H1 (cell line): ENCODE results near the gene GAPDHS. TPM values are rescaled to one million over a fixed set of nuclear protein-coding genes. Genes with fewer than 3 reads are reported as not detected.

Source experiments
- CTCF ChIA-PET: fragments of 300-600 bp; sonication (Branson Sonifier 250); formaldehyde crosslinking; loops from one replicate; lab custom pipeline; 2021; ENCODE audit not compliant: partially characterized antibody; lab: Charles Lee
- POLR2A ChIA-PET: fragments of 300-600 bp; sonication (Branson Sonifier 250); formaldehyde crosslinking; loops from one replicate; lab custom pipeline; 2021; ENCODE audit warnings: inconsistent platforms; ENCODE audit not compliant: partially characterized antibody; lab: Charles Lee
- DNase-seq, 2 experiments: peaks; one replicate each; pipeline versions ENCODE4 v3.0.0 to v3.0.0-alpha.2; 2010 to 2022; ENCODE audit warnings: low spot score in 2 of 2, low read depth in 1 of 2, mixed read lengths in 1 of 2
- FAIRE-seq: peaks from 2 replicates; lab custom pipeline; 2011; peaks lifted over from hg19 to GRCh38; lab: Jason Lieb, UNC
- H2AFZ ChIP-seq: 2 replicates; pipeline ENCODE4 v1.8.1; 2012; ENCODE audit warnings: low read length, inconsistent platforms
- H2AK5ac ChIP-seq: 2 replicates; pipeline ENCODE4 v1.6.1; 2013; ENCODE audit warnings: low read depth, low read length
- H2BK120ac ChIP-seq: replicated peaks from 2 replicates; pipeline ENCODE3; 2013; ENCODE audit warnings: low read depth, low read length, inconsistent platforms
- H2BK12ac ChIP-seq: 2 replicates; pipeline ENCODE4 v1.6.1; 2013; ENCODE audit warnings: low read depth, low read length
- H2BK15ac ChIP-seq: 2 replicates; pipeline ENCODE4 v1.6.1; 2013; ENCODE audit warnings: low read length
- H2BK20ac ChIP-seq: 2 replicates; pipeline ENCODE4 v1.6.1; 2013; ENCODE audit warnings: low read length
- H2BK5ac ChIP-seq: 2 replicates; pipeline ENCODE4 v1.6.1; 2013; ENCODE audit warnings: low read depth, low read length
- H3K14ac ChIP-seq: 2 replicates; pipeline ENCODE4 v1.6.1; 2013; ENCODE audit warnings: inconsistent platforms; ENCODE audit not compliant: insufficient read length
- H3K18ac ChIP-seq: 2 replicates; pipeline ENCODE4 v1.6.1; 2013; ENCODE audit warnings: low read length; ENCODE audit errors: extremely low read depth
- H3K23ac ChIP-seq: 2 replicates; pipeline ENCODE4 v1.6.1; 2013; ENCODE audit warnings: inconsistent platforms; ENCODE audit not compliant: insufficient read length
- H3K23me2 ChIP-seq: 2 replicates; pipeline ENCODE4 v1.6.1; 2013; ENCODE audit warnings: low read depth, low read length
- H3K27ac ChIP-seq: 2 replicates; pipeline ENCODE4 v1.6.1; 2011; ENCODE audit warnings: low read depth, low read length, inconsistent platforms
- H3K27me3 ChIP-seq, 4 experiments: replicated peaks in 1 of 4; 1 replicate in 1 of 4; 2 replicates in 3 of 4; pipeline versions ENCODE4 v1.6.1 to v1.8.1; 2011 to 2013; ENCODE audit warnings: low read length in 3 of 4, mild to moderate bottlenecking in 3 of 4, inconsistent platforms in 2 of 4, mixed read lengths in 2 of 4, moderate library complexity in 1 of 4; ENCODE audit not compliant: control insufficient read depth in 3 of 4, insufficient read depth in 3 of 4; ENCODE audit errors: extremely low read depth in 1 of 4
- H3K36me3 ChIP-seq, 4 experiments: 2 replicates each; pipeline versions ENCODE4 v1.6.1 to v1.8.1; 2011 to 2013; ENCODE audit warnings: mild to moderate bottlenecking in 4 of 4, low read length in 3 of 4, moderate library complexity in 2 of 4, control low read depth in 1 of 4, inconsistent platforms in 1 of 4; ENCODE audit not compliant: insufficient read depth in 4 of 4, control insufficient read depth in 2 of 4
- H3K4ac ChIP-seq: replicated peaks from 2 replicates; pipeline ENCODE3; 2013; ENCODE audit warnings: low read length, low read depth, mixed read lengths, inconsistent platforms; ENCODE audit not compliant: insufficient read length
- H3K4me1 ChIP-seq, 4 experiments: replicated peaks in 1 of 4; 1 replicate in 1 of 4; 2 replicates in 3 of 4; pipeline versions ENCODE4 v1.6.1 to v1.8.1; 2011 to 2013; ENCODE audit warnings: low read length in 3 of 4, inconsistent platforms in 2 of 4, mixed read lengths in 1 of 4; ENCODE audit not compliant: insufficient read depth in 4 of 4, control insufficient read depth in 3 of 4
- H3K4me2 ChIP-seq, 2 experiments: 2 replicates each; pipeline versions ENCODE4 v1.6.1 to v1.8.1; 2011 to 2013; ENCODE audit warnings: low read depth in 2 of 2, low read length in 2 of 2, control low read depth in 1 of 2, inconsistent platforms in 1 of 2, mild to moderate bottlenecking in 1 of 2; ENCODE audit not compliant: insufficient read depth in 1 of 2
- H3K4me3 ChIP-seq, 4 experiments: fragments of 200-600, 300-600 bp in 1 of 4; sonication (generic), shearing (Covaris generic), sonication (Bioruptor Twin) in 1 of 4; 2 replicates each; pipeline versions ENCODE4 v1.5.1 to v1.8.1; 2011 to 2016; ENCODE audit warnings: low read length in 4 of 4, low read depth in 3 of 4, control low read depth in 2 of 4, inconsistent platforms in 2 of 4, mild to moderate bottlenecking in 2 of 4, mixed read lengths in 1 of 4, moderate library complexity in 1 of 4; ENCODE audit not compliant: insufficient read depth in 2 of 4; ENCODE audit errors: extremely low read depth in 1 of 4
- H3K56ac ChIP-seq: replicated peaks from 2 replicates; pipeline ENCODE3; 2013; ENCODE audit warnings: low read depth, mild to moderate bottlenecking, mixed read lengths, low read length, inconsistent platforms; ENCODE audit not compliant: insufficient read length
- H3K79me1 ChIP-seq: 2 replicates; pipeline ENCODE4 v1.6.1; 2013; ENCODE audit warnings: low read depth, low read length, control low read depth
- H3K79me2 ChIP-seq, 2 experiments: 2 replicates each; pipeline versions ENCODE4 v1.6.1 to v1.8.1; 2012 to 2013; ENCODE audit warnings: low read length in 2 of 2, mild to moderate bottlenecking in 2 of 2, inconsistent platforms in 1 of 2; ENCODE audit not compliant: insufficient read depth in 2 of 2, control insufficient read depth in 1 of 2
- H3K9ac ChIP-seq, 4 experiments: replicated peaks in 1 of 4; 1 replicate in 1 of 4; 2 replicates in 3 of 4; pipeline versions ENCODE4 v1.6.1 to v1.8.1; 2011 to 2013; ENCODE audit warnings: low read depth in 3 of 4, low read length in 3 of 4, control low read depth in 2 of 4, mild to moderate bottlenecking in 2 of 4, moderate library complexity in 2 of 4, inconsistent platforms in 1 of 4; ENCODE audit errors: extremely low read depth in 1 of 4
- H3K9me3 ChIP-seq, 2 experiments: 2 replicates each; pipeline versions ENCODE4 v1.6.1 to v1.8.1; 2012 to 2013; ENCODE audit warnings: mild to moderate bottlenecking in 2 of 2, moderate library complexity in 2 of 2, control low read depth in 1 of 2, inconsistent platforms in 1 of 2, low read depth in 1 of 2, low read length in 1 of 2, mixed read lengths in 1 of 2; ENCODE audit not compliant: insufficient read depth in 2 of 2
- H4K20me1 ChIP-seq, 2 experiments: replicated peaks in 1 of 2; 2 replicates each; pipeline versions ENCODE3 to v1.8.1; 2011 to 2013; ENCODE audit warnings: inconsistent platforms in 2 of 2, low read length in 2 of 2, mild to moderate bottlenecking in 1 of 2; ENCODE audit not compliant: insufficient read depth in 2 of 2, control insufficient read depth in 1 of 2
- H4K5ac ChIP-seq: 2 replicates; pipeline ENCODE4 v1.6.1; 2013; ENCODE audit warnings: low read length, low read depth, mixed read lengths, inconsistent platforms; ENCODE audit not compliant: insufficient read length
- H4K8ac ChIP-seq: 2 replicates; pipeline ENCODE4 v1.8.0; 2013; ENCODE audit warnings: mild to moderate bottlenecking, moderate library complexity, low read length, inconsistent platforms; ENCODE audit not compliant: insufficient read depth; ENCODE audit errors: extremely low read depth
- H4K91ac ChIP-seq: replicated peaks from 2 replicates; pipeline ENCODE3; 2013; ENCODE audit warnings: low read length, mixed read lengths, inconsistent platforms; ENCODE audit not compliant: insufficient read length
- SAP30 ChIP-seq: fragments of 300-600 bp; sonication (generic); IDR thresholded peaks from 2 replicates; pipeline ENCODE4 v1.7.1; 2012; ENCODE audit warnings: low read length, moderate library complexity, mild to moderate bottlenecking, inconsistent platforms; ENCODE audit not compliant: insufficient read depth, insufficient replicate concordance
- WGBS, 2 experiments: shearing (Covaris generic) in 1 of 2; methylation state at CpG; one replicate each; pipeline versions ENCODE4 v1.1.6 to v1.1.7; 2013 to 2015; ENCODE audit warnings: low lambda C conversion rate in 2 of 2, mixed read lengths in 2 of 2, inconsistent platforms in 1 of 2, low coverage in 1 of 2, missing lambda C conversion rate in 1 of 2; ENCODE audit not compliant: insufficient replicate concordance in 2 of 2, insufficient coverage in 1 of 2, insufficient read length in 1 of 2; ENCODE audit errors: extremely low coverage in 1 of 2, missing lambda C conversion rate in 1 of 2; 5-methylcytosine and 5-hydroxymethylcytosine counted together
- polyA plus RNA-seq, 7 experiments: library from polyadenylated mRNA; depleted of rRNA in 3 of 7; stranded (reverse) in 5 of 7; unstranded in 2 of 7; fragments of >200 nt in 5 of 7; fragments of 200-250 nt in 2 of 7; gene quantifications; 1 replicate in 5 of 7; 2 replicates in 1 of 7; 4 replicates in 1 of 7; pipeline versions ENCODE4 v1.2.1 to v1.2.3, GENCODE V29; 2011 to 2013; ENCODE audit warnings: missing spikeins in 2 of 7, mixed read lengths in 2 of 7
- total RNA-seq: library from RNA; stranded (reverse); fragmentation: NEBNext Ultra II Directional; extraction: Animal tissue kit (Norgen Biotek cat#: 25700); gene quantifications from 2 replicates; pipeline ENCODE4 v1.2.1, GENCODE V29; 2021

The GAPDHS gene
- total and polyA plus RNA-seq, 2 of the 8 experiments (the other 6 are each of a cell fraction or from before 2014, with no cell fraction given), result 0.26 TPM; not detected in 1

- Histone ChIP-seq H2AK5ac (no peak overlapping the region), H4K5ac (no peak overlapping the region), H3K56ac (no peak overlapping the region), H4K8ac (no peak overlapping the region), H3K4me2 (no peak overlapping the region), H3K9me3 (no peaks in the 10 kb centered on the region), H2BK15ac (no peak overlapping the region), H3K79me1 (no peaks in the 10 kb centered on the region; the same call in 1 of the 2 replicates), H2AFZ (no peak overlapping the region), H3K14ac (no peak overlapping the region), H3K79me2 (no peaks in the 10 kb centered on the region), H2BK5ac (no peak overlapping the region), H3K9ac (no peak overlapping the region), H3K4me1 (peaks cover 0 to 21% (median 17%) of the 10 kb centered on the region in 4 experiments; a peak in 6 of 7 replicates), H3K36me3 (no peaks in the 10 kb centered on the region), H3K27me3 (peaks cover 0 to 9% (median 5%) of the 10 kb centered on the region in 4 experiments; a peak in 3 of 7 replicates), H3K23me2 (peaks cover 5% of the 10 kb centered on the region; the same call in 1 of the 2 replicates), H3K23ac (no peak overlapping the region), H3K18ac (no peak overlapping the region), H3K4ac (no peak overlapping the region), H4K20me1 (no peaks in the 10 kb centered on the region), H3K27ac (no peak overlapping the region), H4K91ac (no peak overlapping the region), H2BK120ac (no peak overlapping the region), H2BK20ac (no peak overlapping the region), H2BK12ac (no peak overlapping the region), H3K4me3 (no peak overlapping the region)
- no peak for TF ChIP-seq SAP30
- POLR2A ChIA-PET, result interaction anchor here (0.7 to 2.3 kb wide), 3 partner anchors 13 to 19 kb away, joined by 3 to 5 read pairs (median 5); no protein-coding TSS in a partner anchor
- CTCF ChIA-PET, result interaction anchor here (0.9 to 1.4 kb wide), 3 partner anchors 28 to 186 kb away, joined by 3 to 4 read pairs (median 3); no protein-coding TSS in a partner anchor
- no peak for FAIRE-seq
- DNase-seq, result no peak
- WGBS, 2 experiments, result 98% methylated on average over 3 of the region's 3 CpGs; no CpG with 5 or more reads in 1 of the 2 experiments
Measured at GRCh38 chr19:35516310-35516709, 16.9 kb upstream of the GAPDHS start.
